OCI-LY7 (cell line): ENCODE measurements around the gene ABHD10. TPM values are rescaled to one million over a fixed set of nuclear protein-coding genes. Genes with fewer than 3 reads are reported as not detected.

Source experiments
- BruUV-seq: library from RNA; stranded (reverse); fragments of 400-500 nt; replicated peaks from 2 replicates; lab custom pipeline; 2021; lab: Mats Ljungman, UMichigan
- CTCF ChIA-PET: fragments of 300-600 bp; sonication (Branson Sonifier 250); formaldehyde crosslinking; loops from one replicate; lab custom pipeline; 2022; ENCODE audit warnings: antibody characterized with exemption; ENCODE audit not compliant: unreplicated experiment; lab: Charles Lee
- POLR2A ChIA-PET: fragments of 300-600 bp; sonication (Branson Sonifier 250); formaldehyde crosslinking; loops from one replicate; lab custom pipeline; 2022; ENCODE audit warnings: antibody characterized with exemption; lab: Charles Lee
- DNase-seq: peaks from one replicate; pipeline ENCODE4 v3.0.0-alpha.2; 2015; ENCODE audit warnings: low spot score
- H2AFZ ChIP-seq: fragments of 200-600 bp; sonication (generic), shearing (Covaris generic); 2 replicates; pipeline ENCODE4 v1.6.1; 2014; ENCODE audit warnings: mild to moderate bottlenecking, antibody characterized with exemption, low read length, moderate library complexity
- H3K27ac ChIP-seq: fragments of 200-600 bp; sonication (generic); 2 replicates; pipeline ENCODE4 v1.5.1; 2014; ENCODE audit warnings: mixed run types, low read depth, mild to moderate bottlenecking, moderate library complexity, low read length, inconsistent platforms; ENCODE audit not compliant: poor library complexity, severe bottlenecking
- H3K36me3 ChIP-seq: fragments of 200-600 bp; sonication (generic); 2 replicates; pipeline ENCODE4 v1.6.1; 2014; ENCODE audit warnings: mild to moderate bottlenecking, antibody characterized with exemption, low read length, moderate library complexity, mixed read lengths; ENCODE audit not compliant: insufficient read depth
- H3K4me1 ChIP-seq: fragments of 200-600 bp; sonication (generic); 2 replicates; pipeline ENCODE4 v1.5.1; 2014; ENCODE audit warnings: mild to moderate bottlenecking, low read length; ENCODE audit not compliant: insufficient read depth, poor library complexity, severe bottlenecking
- H3K4me2 ChIP-seq: fragments of 200-600 bp; sonication (generic); 2 replicates; pipeline ENCODE4 v1.6.1; 2014; ENCODE audit warnings: mild to moderate bottlenecking, low read length
- H3K4me3 ChIP-seq: fragments of 200-600 bp; sonication (generic); 2 replicates; pipeline ENCODE4 v1.5.1; 2014; ENCODE audit warnings: mild to moderate bottlenecking, low read depth, low read length; ENCODE audit not compliant: poor library complexity, severe bottlenecking
- H3K79me2 ChIP-seq: fragments of 200-600 bp; sonication (generic); 2 replicates; pipeline ENCODE4 v1.6.1; 2016; ENCODE audit warnings: low read depth, mild to moderate bottlenecking, low read length, moderate library complexity, mixed read lengths; ENCODE audit not compliant: insufficient read depth
- H3K9me2 ChIP-seq: fragments of 200-600 bp; sonication (generic); 2 replicates; pipeline ENCODE4 v1.6.1; 2016; ENCODE audit warnings: mild to moderate bottlenecking, low read length, mixed read lengths; ENCODE audit not compliant: insufficient read depth
- H3K9me3 ChIP-seq: fragments of 200-600 bp; sonication (generic); 2 replicates; pipeline ENCODE4 v1.6.1; 2014; ENCODE audit warnings: mild to moderate bottlenecking, mixed run types, low read length, mixed read lengths
- H4K20me1 ChIP-seq: fragments of 200-600 bp; sonication (generic); 2 replicates; pipeline ENCODE4 v1.6.1; 2014; ENCODE audit warnings: mild to moderate bottlenecking, antibody characterized with exemption, low read length, moderate library complexity, mixed read lengths; ENCODE audit not compliant: insufficient read depth
- CTCF ChIP-seq: fragments of 200-600 bp; sonication (generic); conservative IDR thresholded peaks from 2 replicates; pipeline ENCODE4 v1.5.1; 2014; ENCODE audit warnings: mild to moderate bottlenecking, antibody characterized with exemption, low read length, moderate library complexity, mixed read lengths
- EZH2phosphoT487 ChIP-seq: fragments of 200-600 bp; sonication (generic); IDR thresholded peaks from 2 replicates; pipeline ENCODE4 v1.6.1; 2018; ENCODE audit warnings: low read depth, borderline replicate concordance, mild to moderate bottlenecking, mixed run types, antibody characterized with exemption, low read length, moderate library complexity, mixed read lengths
- intact Hi-C: fragments of 100-400 bp; cut with micrococcal nuclease; formaldehyde crosslinking; loops from one replicate; pipeline ENCODE4 v1.10.0; 2022; ENCODE audit not compliant: unreplicated experiment
- total RNA-seq, 2 experiments: library from RNA; depleted of rRNA in 1 of 2; stranded (reverse); fragments of >200 nt in 1 of 2; shearing (Covaris generic) in 1 of 2; gene quantifications; 2 replicates each; pipeline ENCODE4 v1.2.3, GENCODE V29; 2014 to 2022

The ABHD10 gene
- total RNA-seq, 2 experiments from 2014 or later, result 40.8 to 46.5 TPM

- H3K4me1 ChIP-seq, result peaks cover 9% of the 10 kb centered on the region
- H2AFZ ChIP-seq, result no peak overlapping the region
- H3K9me2 ChIP-seq, result no peaks in the 10 kb centered on the region
- intact Hi-C loops, result no loop called here
- no peak overlapping the region for H3K4me2 ChIP-seq
- BruUV-seq, result no TSS peak
- ChIA-PET CTCF (no interaction called here), POLR2A (interaction anchor here (0.6 to 1.0 kb wide), 2 partner anchors 8 to 12 kb away, joined by 3 to 4 read pairs; no protein-coding TSS in a partner anchor)
- H3K36me3 ChIP-seq, result no peaks in the 10 kb centered on the region
- no peak for DNase-seq
- TF ChIP-seq EZH2phosphoT487 (no peak), CTCF (no peak)
- no peak overlapping the region for H3K4me3 ChIP-seq
- no peak overlapping the region for H3K27ac ChIP-seq
- no peaks in the 10 kb centered on the region for H4K20me1 ChIP-seq
- H3K79me2 ChIP-seq, result no peaks in the 10 kb centered on the region
- H3K9me3 ChIP-seq, result no peaks in the 10 kb centered on the region
Observed at GRCh38 chr3:112000367-112000771, 21.5 kb downstream of the ABHD10 start.

- Histone ChIP-seq H3K36me3 (no peaks in the 10 kb centered on the region), H3K27ac (no peak overlapping the region), H3K4me1 (peaks cover 9% of the 10 kb centered on the region), H2AFZ (no peak overlapping the region), H3K4me2 (no peak overlapping the region), H3K9me2 (no peaks in the 10 kb centered on the region), H3K4me3 (no peak overlapping the region), H4K20me1 (no peaks in the 10 kb centered on the region), H3K9me3 (no peaks in the 10 kb centered on the region), H3K79me2 (no peaks in the 10 kb centered on the region)
- intact Hi-C loops, result no loop called here
- BruUV-seq, result no TSS peak
- no peak for DNase-seq
- POLR2A ChIA-PET, result interaction anchor here (0.6 to 1.0 kb wide), 2 partner anchors 9 to 13 kb away, joined by 3 to 4 read pairs; no protein-coding TSS in a partner anchor
- CTCF ChIA-PET, result no interaction called here
- no peak for TF ChIP-seq CTCF
- no peak for TF ChIP-seq EZH2phosphoT487
Observed at GRCh38 chr3:112000966-112001365, 22.1 kb downstream of the ABHD10 start.

- intact Hi-C loops, result no loop called here
- H2AFZ ChIP-seq, result no peak overlapping the region
- no peaks in the 10 kb centered on the region for H3K9me3 ChIP-seq
- H3K4me2 ChIP-seq, result no peak overlapping the region
- ChIA-PET CTCF (no interaction called here), POLR2A (interaction anchor here (1.0 kb wide), 1 partner anchor 9 kb away, joined by 3 read pairs; no protein-coding TSS in a partner anchor)
- DNase-seq, result no peak
- BruUV-seq, result no TSS peak
- peaks cover 9% of the 10 kb centered on the region for H3K4me1 ChIP-seq
- H4K20me1 ChIP-seq, result no peaks in the 10 kb centered on the region
- TF ChIP-seq CTCF (no peak), EZH2phosphoT487 (no peak)
- H3K4me3 ChIP-seq, result no peak overlapping the region
- no peaks in the 10 kb centered on the region for H3K9me2 ChIP-seq
- no peaks in the 10 kb centered on the region for H3K36me3 ChIP-seq
- H3K27ac ChIP-seq, result no peak overlapping the region
- H3K79me2 ChIP-seq, result no peaks in the 10 kb centered on the region
Observed at GRCh38 chr3:112001526-112001925, 22.7 kb downstream of the ABHD10 start.
